Suppressor macrophage treated with lipopolysaccharide for 4 hours (primary cell): ENCODE data around the gene SRRM1.
A peak's percentile ranks its signal among the peaks of the same experiment; 100 is the strongest.
"Not testable (repeated sequence)": the region's sequence is repeated elsewhere in the genome, so short reads cannot be mapped to it uniquely, and the experiment has no call there.

Experiments
- DNase-seq: peaks from one replicate; pipeline ENCODE4 v3.0.0-alpha.2; 2020

SRRM1 gene

GRCh38 chr1:24696041-24696755 is 53.1 kb downstream of the SRRM1 start:
- DNase-seq: peak; percentile 50

DNA sequence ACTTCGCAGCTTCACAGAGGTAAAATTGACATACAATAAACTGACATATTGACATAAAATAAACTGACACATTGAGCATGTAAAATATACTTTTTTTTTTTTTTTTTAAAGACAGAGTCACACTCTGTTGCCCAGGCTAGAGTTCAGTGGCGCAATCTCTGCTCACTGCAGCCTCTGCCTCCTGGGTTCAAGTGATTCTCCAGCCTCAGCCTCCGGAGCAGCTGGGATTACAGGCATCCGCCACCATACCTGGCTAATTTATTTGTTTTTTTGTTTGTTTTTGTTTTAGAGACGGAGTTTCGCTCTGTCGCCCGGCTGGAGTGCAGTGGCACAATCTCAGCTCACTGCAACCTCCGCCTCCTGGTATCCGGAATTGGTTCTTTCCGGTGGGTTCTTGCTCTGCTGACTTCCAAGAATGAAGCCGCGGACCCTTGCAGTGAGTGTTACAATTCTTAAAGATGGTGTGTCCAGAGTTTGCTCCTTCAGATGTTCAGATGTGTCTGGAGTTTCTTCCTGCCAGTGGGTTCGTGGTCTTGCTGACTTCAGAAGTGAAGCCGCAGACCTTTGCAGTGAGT is 53.7 kb downstream of the SRRM1 start:
- DNase-seq: no peak

DNA sequence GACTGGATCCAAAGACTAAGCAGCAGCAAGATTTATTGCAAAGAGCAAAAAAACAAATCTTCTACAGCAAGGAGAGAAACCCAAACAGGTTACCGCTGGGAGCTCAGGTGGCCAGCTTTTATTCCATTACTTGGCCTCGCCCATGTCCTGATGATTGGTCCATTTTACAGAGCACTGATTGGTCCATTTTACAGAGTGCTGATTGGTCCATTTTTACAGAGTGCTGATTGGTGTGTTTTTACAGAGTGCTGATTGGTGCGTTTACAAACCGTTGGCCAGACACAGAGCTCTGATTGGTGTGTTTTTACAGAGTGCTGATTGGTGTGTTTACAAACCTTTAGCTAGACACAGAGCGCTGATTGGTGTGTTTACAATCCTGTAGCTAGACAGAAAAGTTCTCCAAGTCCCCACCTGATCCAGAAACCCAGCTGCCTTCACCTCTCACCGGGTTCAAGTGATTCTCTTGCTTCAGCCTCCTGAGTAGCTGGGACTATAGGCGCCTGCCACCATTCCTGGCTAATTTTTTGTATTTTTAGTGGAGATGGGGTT is 54.4 kb downstream of the SRRM1 start:
- DNase-seq: not testable (repeated sequence)

DNA sequence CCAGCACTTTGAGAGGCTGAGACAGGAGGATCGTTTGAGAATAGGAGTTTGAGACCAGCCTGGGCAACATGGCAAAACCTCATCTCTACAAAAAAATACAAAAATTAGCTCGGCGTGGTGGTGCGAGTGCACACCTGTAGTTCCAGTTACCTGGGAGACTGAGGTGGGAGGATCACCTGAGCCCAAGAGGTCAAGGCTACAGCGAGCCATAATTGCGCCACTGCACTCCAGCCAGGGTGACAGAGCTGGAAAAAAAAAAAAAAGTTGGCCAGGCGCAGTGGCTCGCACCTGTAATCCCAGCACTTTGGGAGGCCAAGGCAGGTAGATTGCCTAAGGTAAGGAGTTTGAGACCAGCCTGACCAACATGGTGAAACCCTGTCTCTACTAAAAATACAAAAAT is 55.2 kb downstream of the SRRM1 start:
- DNase-seq: not testable (repeated sequence)

GRCh38 chr1:24699628-24700027 is 56.5 kb downstream of the SRRM1 start:
- DNase-seq: no peak

DNA sequence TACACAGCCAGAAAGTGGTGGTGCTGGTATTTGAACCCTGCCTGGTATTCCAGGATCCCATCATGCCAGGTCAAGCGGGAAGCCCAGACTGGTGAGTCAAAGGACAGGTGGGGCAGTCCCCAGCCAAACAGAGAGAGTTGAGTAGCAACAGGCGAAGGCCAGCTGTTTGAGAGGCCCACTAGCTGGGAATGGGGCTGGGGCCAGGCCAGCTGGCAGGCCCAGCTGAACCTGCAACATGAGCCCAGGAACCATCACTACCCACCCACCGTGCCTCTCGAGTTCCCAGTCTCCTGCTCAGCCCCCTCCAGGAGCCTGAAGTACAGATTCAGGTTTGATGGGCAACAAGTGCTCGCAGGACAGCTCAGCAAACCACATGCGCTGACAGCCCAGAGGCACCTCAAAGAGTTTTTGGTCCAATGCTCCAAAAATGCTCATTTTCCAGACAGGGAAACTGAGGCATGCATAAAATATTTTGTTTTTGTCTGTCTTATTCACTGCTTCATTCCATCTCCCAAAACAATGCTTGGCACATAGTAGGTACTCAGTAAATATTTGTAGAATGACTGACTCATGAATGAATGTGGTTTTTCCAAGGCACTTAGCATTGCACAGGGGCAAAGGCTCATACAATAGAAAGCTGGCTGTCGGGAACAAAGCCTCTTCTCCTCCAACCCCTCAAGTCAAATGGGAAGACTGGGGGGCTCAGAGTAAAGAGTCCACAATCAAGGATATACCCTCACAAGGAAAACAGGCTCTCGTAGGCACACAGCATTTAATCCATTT is 59.6 kb downstream of the SRRM1 start:
- DNase-seq: no peak

GRCh38 chr1:24704411-24705259 is 61.5 kb downstream of the SRRM1 start:
- peak; percentile 81 for DNase-seq

GRCh38 chr1:24705260-24706073 is 62.4 kb downstream of the SRRM1 start:
- peak; percentile 51 for DNase-seq

DNA sequence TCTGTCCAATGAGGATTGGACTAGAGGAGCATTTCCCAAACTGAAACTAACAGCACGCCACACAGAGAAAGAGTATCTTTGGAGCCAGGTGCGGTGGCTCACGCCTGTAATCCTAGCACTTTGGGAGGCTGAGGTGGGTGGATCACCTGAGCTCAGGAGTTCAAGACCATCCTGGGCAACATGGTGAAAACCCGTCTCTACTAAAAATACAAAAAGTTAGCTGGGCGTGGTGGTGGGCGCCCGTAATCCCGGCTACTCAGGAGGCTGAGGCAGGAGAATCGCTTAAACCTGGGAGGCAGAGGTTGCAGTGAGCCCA is 62.9 kb downstream of the SRRM1 start:
- not testable (repeated sequence) for DNase-seq

DNA sequence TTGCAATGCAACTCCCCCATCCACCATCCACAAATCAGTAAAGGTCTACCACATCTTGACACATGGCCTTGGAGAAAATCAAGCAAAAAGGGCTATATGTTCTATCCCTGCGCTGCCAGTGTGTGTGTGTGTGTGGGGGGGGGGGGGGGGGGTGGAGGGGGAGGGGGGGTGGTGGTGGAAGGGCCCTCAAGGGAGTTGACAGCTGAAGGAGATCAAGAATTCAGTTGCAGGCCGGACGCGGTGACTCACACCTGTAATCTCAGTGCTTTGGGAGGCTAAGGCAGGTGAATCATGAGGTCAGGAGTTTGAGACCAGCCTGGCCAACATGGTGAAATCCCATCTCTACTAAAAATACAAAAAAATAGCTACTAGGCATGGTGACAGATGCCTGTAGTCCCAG is 64.6 kb downstream of the SRRM1 start:
- no peak for DNase-seq

- DNase-seq: peak; percentile 95
These were observed 65.8 kb downstream of the SRRM1 start for GRCh38 chr1:24708938-24709337.

DNA sequence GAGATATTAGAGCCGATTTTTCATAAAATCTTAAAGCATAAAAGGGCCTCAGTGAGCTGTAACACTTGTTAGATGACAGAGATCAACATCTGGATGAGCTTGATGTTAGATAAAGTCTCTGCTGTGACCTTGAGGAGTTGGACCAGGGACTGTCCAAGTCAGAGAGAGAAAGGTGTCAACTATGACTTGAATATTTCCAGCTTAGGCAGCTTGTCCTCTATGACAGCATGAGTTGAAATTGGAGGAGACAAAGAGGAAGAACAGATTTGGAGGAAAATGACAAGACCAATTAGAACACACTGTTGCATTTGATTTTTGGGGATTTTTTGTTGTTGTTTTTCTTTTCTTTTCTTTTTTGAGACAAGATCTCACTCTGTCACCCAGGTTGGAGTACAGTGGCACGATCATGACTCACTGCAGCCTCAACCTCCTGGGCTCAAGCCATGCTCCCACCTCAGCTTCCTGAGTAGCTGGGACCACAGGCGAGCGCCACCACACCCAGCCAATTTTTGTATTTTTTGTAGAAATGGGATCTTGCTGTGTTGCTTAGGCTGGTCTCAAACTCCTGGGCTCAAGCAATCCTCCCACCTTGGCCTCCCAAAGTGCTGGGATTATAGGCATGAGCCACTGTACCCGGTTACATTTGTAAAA is 66.8 kb downstream of the SRRM1 start:
- peak; percentile 55 for DNase-seq

GRCh38 chr1:24711329-24711728 is 68.2 kb downstream of the SRRM1 start:
- DNase-seq: no peak

GRCh38 chr1:24713176-24713575 is 70.1 kb downstream of the SRRM1 start:
- DNase-seq: no peak

GRCh38 chr1:24713736-24714135 is 70.6 kb downstream of the SRRM1 start:
- no peak for DNase-seq

GRCh38 chr1:24714859-24715520 is 71.9 kb downstream of the SRRM1 start:
- DNase-seq: peak; percentile 32

DNA sequence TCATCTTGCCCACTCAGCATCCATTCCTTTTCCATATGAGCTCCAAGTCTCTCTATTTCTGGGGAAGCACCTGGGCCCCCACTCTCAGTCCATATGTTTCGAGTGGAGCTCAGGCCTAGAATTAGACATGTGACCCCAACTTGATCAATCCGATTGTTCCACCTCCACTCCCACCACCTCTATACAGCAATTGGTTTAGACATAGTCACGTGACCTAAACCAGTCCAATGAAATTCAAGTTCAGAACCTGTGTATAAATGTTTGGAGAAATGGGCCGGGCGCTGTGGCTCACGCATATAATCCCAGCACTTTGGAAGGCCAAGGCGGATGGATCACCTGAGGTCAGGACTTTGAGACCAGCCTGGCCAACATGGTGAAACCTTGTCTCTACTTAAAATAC is 72.6 kb downstream of the SRRM1 start:
- no peak for DNase-seq

DNA sequence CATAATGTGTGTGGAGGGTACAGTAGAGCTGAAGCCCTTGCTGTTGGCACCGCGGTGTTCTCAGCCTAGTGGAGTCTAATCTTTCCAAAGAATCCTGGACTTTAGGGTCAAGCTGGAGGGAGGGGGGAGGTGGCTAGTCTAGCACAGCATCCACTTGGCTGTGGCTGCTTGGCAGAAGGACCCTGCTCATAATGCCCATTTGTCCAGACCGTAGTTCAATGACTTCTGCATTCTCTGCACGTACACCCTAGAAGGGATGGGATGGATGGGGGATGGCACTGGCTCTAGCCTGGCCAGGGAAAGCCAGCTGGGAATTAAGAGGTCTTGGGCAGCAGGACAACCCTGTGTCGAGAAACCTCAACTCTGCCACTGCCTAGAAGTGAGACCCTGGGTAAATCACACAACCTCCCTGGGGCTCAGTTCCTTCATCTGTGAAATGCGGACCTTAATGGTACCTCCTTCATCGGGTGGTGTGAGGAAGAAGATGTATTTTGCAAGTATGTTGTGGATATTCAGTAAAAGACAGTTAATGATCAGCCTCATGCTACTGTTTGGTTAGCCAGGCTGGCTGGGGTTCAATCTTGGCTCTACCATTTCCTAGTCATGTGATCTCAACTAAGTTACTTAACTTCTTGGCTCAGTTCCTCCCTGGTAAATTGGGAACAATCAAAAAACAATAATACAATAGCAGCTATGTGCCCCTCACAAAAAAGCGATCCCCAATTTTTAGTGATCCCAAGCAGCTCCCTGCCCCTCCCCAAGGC is 75.0 kb downstream of the SRRM1 start:
- no peak for DNase-seq

- DNase-seq: no peak
These were observed 77.0 kb downstream of the SRRM1 start for GRCh38 chr1:24720152-24720551.

DNA sequence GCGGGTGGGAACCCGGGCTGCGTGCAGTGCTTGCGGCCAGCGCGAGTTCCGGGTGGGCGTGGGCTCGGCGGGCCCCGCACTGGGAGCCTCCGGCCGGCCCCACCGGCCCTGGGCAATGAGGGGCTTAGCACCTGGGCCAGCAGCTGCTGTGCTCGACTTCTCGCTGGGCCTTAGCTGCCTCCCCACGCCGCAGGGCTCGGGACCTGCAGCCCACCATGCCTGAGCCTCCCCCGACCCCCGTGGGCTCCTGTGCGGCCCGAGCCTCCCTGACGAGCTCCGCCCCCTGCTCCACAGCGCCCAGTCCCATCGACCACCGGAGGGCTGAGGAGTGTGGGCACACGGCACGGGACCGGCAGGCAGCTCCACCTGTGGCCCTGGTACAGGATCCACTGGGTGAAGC is 78.4 kb downstream of the SRRM1 start:
- DNase-seq: no peak
